Activated T-cell treated with anti-CD3 and anti-CD28 coated beads for 48 hours (primary cell): ENCODE measurements around the gene CRYBG2.

Source experiments
- DNase-seq: peaks from one replicate; pipeline ENCODE4 v3.0.0-alpha.2; 2020; ENCODE audit warnings: low read depth

The CRYBG2 gene

GRCh38 chr1:26281091-26281958, 72.6 kb downstream of the CRYBG2 start:
- no peak for DNase-seq

- no peak for DNase-seq
These were observed 73.4 kb downstream of the CRYBG2 start for GRCh38 chr1:26280333-26281042.

GRCh38 chr1:26279456-26280332, 74.2 kb downstream of the CRYBG2 start, which contains the start of gene SH3BGRL3:
SH3BGRL3 (plus strand) TSS chr1:26280086; CDS start chr1:26280156, 70 bp downstream.
- peak; percentile 86 for DNase-seq

- DNase-seq, result no peak
These were observed 75.0 kb downstream of the CRYBG2 start for GRCh38 chr1:26278724-26279455.

DNA sequence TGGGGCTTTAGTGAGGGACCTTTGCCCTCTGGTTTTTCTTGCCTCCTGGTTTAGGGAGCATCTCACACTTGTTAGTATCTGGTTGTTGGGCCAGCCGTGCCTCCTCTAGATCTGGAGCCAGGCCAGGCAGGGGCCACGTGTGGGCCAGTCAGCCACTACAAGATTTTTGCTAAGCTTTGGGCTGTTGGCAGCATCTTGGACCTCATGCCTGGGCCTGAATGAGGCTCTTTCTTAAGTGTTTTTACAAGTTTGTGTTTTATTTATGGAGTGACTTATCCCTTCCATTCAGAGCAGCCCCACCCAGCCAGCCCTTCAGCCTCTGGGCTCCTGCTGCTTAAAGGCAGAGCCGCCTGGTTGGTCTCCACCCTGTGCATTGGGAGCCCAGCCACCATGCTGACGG, 75.6 kb downstream of the CRYBG2 start:
- no peak for DNase-seq

GRCh38 chr1:26277719-26278118, 76.2 kb downstream of the CRYBG2 start:
- no peak for DNase-seq

DNA sequence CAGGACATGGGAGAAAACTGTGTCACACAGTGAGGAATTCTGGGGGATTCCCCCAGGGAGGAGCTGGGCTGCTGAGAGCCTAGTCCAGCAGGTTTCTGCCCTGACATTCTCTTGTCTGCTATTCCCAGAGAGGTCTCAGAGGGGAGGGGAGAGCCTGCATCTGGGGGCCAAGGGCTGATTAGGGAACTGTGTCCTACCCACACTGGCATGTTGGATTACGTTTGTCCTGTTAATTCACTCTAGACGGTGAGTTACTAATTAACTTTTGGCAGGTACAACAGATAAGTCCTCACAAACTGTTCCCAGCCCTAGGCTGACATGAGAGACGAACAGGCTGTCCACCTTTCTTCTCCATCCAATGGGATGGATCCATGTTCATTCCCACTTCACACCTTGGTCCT, 76.7 kb downstream of the CRYBG2 start:
- no peak for DNase-seq

DNA sequence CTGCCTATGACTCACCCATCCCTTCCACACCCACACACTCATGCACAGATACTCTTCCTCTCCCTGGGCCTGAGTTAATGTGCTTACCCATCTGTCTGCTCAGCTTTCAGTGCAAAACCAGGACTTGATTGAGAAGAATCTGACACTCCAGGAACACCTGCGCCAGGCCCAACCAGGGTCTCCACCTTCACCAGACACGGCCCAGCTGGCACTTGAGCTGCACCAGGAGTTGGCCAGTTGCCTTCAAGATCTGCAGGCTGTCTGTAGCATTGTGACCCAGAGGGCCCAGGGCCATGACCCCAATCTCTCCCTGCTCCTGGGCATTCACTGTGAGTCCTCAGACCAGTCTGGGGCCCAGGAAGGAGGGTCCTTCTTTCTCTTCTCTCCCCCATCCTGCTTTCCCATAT, 77.5 kb downstream of the CRYBG2 start:
- DNase-seq, result no peak

GRCh38 chr1:26275580-26276431, 78.1 kb downstream of the CRYBG2 start:
- peak; percentile 71 for DNase-seq

GRCh38 chr1:26274801-26275425, 79.0 kb downstream of the CRYBG2 start:
- no peak for DNase-seq
